ENCODE measurements around the gene CTNNA3.

Gene CTNNA3

DNA sequence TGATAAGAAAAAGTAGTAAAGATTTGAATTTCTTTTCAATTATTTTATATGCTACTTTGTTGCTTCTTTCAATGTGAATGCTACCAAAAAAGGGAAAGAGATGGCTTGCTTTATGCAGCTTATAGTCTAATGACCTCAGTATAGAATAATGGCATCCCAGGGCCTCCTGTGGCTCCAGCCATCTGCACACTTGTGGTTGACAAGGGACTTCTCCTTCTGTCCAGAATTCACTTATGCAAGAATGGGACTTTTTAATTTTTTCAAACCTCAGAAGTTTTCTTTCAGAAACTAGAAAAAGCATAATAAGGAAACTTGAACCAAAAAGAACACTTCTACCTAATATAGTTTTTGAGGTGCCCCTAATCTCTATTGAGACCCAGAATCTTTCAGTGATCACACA is 310.9 kb downstream of the CTNNA3 start:
- DNase-seq (ENCODE audit: low spot score) = no peak
- H3K4me3 ChIP-seq (ENCODE audit: severe bottlenecking) = no peak overlapping the region
- no peaks in the 10 kb centered on the region for H3K4me1 ChIP-seq (ENCODE audit: insufficient read depth, poor library complexity, severe bottlenecking)
- no peak for ATAC-seq (ENCODE audit: low read depth)
- peaks cover 18% of the 10 kb centered on the region for H3K27me3 ChIP-seq (ENCODE audit: insufficient read depth, poor library complexity, severe bottlenecking)
- H3K27ac ChIP-seq (ENCODE audit: poor library complexity, severe bottlenecking) = no peak overlapping the region
- TF ChIP-seq, protein P1, sequence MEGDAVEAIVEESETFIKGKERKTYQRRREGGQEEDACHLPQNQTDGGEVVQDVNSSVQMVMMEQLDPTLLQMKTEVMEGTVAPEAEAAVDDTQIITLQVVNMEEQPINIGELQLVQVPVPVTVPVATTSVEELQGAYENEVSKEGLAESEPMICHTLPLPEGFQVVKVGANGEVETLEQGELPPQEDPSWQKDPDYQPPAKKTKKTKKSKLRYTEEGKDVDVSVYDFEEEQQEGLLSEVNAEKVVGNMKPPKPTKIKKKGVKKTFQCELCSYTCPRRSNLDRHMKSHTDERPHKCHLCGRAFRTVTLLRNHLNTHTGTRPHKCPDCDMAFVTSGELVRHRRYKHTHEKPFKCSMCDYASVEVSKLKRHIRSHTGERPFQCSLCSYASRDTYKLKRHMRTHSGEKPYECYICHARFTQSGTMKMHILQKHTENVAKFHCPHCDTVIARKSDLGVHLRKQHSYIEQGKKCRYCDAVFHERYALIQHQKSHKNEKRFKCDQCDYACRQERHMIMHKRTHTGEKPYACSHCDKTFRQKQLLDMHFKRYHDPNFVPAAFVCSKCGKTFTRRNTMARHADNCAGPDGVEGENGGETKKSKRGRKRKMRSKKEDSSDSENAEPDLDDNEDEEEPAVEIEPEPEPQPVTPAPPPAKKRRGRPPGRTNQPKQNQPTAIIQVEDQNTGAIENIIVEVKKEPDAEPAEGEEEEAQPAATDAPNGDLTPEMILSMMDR (IDR thresholded peaks at IDR 0.05; ENCODE audit: poor library complexity, severe bottlenecking) = no peak
- H3K9me3 ChIP-seq (ENCODE audit: severe bottlenecking) = no peaks in the 10 kb centered on the region
- no peaks in the 10 kb centered on the region for H3K36me3 ChIP-seq (ENCODE audit: low read depth)

DNA sequence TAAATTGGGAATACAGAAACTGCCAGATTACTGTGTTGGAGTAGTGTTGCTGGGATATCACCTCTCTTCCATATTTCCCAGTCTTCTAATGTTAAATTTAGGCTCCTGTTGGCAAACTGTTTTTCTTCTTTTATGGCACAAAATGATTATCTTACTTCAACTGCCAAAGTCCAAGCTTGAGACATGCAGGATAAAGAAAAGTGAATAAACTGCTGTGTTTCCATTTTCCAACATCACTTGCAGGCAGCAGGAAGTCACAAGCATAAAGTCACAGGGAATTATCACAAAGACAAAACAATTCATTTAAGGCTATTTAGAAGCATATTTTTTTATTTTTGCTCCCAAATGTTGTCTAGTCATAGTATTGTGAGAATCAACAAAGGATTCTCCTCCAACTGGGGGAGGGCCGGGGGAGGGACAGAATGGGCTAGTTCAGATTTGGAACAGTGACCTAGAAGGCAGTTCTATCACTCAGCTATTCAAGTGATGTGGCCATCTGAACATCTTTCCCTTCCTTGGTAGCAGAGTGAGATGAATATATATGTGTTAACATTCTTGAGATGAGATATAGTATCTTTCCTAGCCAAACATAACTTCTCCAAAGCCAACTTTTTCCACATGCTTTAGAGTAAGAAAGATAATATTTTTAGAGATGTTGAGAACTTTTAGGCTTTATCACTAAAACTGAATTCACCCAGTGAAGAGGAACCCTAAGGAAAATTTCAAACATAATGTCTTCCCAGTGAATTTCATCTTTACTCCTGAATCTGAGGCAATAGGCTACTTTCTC is 364.7 kb downstream of the CTNNA3 start:
- Histone ChIP-seq H3K4me1 (ENCODE audit: insufficient read depth, poor library complexity, severe bottlenecking) (no peaks in the 10 kb centered on the region), H3K27ac (ENCODE audit: poor library complexity, severe bottlenecking) (no peak overlapping the region), H3K9me3 (ENCODE audit: severe bottlenecking) (no peaks in the 10 kb centered on the region), H3K4me3 (ENCODE audit: severe bottlenecking) (no peak overlapping the region), H3K27me3 (ENCODE audit: insufficient read depth, poor library complexity, severe bottlenecking) (no peaks in the 10 kb centered on the region), H3K36me3 (ENCODE audit: low read depth) (no peaks in the 10 kb centered on the region)
- ATAC-seq (ENCODE audit: low read depth) = no peak
- DNase-seq (ENCODE audit: low spot score) = no peak
- TF ChIP-seq, protein P1 (IDR thresholded peaks at IDR 0.05; ENCODE audit: poor library complexity, severe bottlenecking) = no peak

DNA sequence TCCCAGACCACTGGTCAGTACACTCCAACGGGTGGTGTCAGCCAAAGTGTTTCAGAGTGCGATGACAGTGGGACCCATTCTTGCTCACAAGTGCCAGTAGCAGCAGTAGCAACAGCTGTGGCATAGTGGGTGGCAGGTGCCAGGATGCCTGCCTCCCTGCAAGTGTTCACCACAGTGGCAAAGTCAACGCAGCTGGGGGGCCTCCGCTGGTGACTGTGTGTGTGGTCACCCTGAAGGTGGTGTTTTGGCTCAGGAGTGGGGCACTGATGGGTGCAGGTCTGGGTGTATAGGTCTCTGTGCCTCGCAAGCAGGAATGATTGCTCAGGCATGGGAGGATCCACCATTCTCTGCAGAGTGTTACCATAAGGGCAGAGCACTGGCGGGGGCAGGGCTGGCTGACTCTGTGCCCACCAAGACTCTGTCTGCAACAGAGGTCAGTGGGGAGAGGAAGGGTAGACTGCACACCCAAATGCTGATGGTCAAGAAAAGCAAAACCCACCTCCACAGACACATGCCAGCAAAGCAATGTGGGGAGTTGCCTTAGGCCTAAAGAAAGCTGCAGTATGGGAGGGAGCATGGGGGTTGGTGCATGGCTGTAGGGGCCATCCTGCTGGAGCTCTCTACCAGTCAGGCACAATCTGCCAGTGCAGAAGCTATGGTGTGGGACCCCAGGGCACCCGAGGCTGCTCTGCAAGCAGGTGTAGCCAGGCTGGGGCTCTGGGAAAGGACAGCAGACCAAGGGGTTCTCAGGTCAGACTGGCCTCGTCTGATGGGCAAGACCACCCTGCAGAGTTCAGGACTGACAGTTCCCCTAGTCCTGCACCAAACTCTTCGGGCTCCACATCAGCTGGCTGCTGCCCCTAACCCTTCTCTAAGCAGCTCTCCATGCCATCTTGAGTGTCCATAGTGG is 368.1 kb downstream of the CTNNA3 start:
- ATAC-seq (ENCODE audit: low read depth) = no peak
- Histone ChIP-seq H3K4me3 (ENCODE audit: severe bottlenecking) (no peak overlapping the region), H3K36me3 (ENCODE audit: low read depth) (no peaks in the 10 kb centered on the region), H3K4me1 (ENCODE audit: insufficient read depth, poor library complexity, severe bottlenecking) (no peaks in the 10 kb centered on the region), H3K27ac (ENCODE audit: poor library complexity, severe bottlenecking) (no peak overlapping the region), H3K27me3 (ENCODE audit: insufficient read depth, poor library complexity, severe bottlenecking) (no peaks in the 10 kb centered on the region), H3K9me3 (ENCODE audit: severe bottlenecking) (no peaks in the 10 kb centered on the region)
- DNase-seq (ENCODE audit: low spot score) = no peak
- TF ChIP-seq, protein P1 (IDR thresholded peaks at IDR 0.05; ENCODE audit: poor library complexity, severe bottlenecking) = no peak

DNA sequence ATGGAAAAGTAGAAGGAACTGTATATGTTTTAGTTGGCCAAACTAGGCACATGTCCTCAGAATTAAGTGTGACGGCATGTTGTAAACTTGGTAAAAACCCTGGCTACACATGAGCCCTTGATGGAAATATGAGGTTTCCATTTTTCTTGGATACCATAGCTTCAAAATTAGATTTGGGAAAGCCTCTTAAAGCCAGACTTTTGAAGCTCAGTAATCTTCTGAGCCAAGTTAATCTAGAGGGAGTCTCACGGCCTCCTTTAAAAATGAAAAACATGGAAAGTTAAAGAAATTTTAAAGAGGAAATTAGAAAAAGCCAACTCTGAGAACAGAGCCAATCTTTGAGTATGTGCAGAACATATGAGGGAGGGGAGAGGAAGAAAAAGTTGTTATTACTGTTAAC is 376.0 kb downstream of the CTNNA3 start:
- Histone ChIP-seq H3K4me1 (ENCODE audit: insufficient read depth, poor library complexity, severe bottlenecking) (no peaks in the 10 kb centered on the region), H3K27me3 (ENCODE audit: insufficient read depth, poor library complexity, severe bottlenecking) (peaks cover 5% of the 10 kb centered on the region), H3K4me3 (ENCODE audit: severe bottlenecking) (no peak overlapping the region), H3K36me3 (ENCODE audit: low read depth) (no peaks in the 10 kb centered on the region), H3K9me3 (ENCODE audit: severe bottlenecking) (no peaks in the 10 kb centered on the region), H3K27ac (ENCODE audit: poor library complexity, severe bottlenecking) (no peak overlapping the region)
- ATAC-seq (ENCODE audit: low read depth) (no peak), DNase-seq (ENCODE audit: low spot score) (no peak)
- TF ChIP-seq, protein P1 (IDR thresholded peaks at IDR 0.05; ENCODE audit: poor library complexity, severe bottlenecking) = no peak
